ENCODE data around the gene MTHFS.

Gene MTHFS

GRCh38 chr15:79898369-79898768 lies 1.6 kb upstream of the MTHFS start:
- DNase-seq (ENCODE audit: low read depth) = no peak
- TF ChIP-seq, protein P1, sequence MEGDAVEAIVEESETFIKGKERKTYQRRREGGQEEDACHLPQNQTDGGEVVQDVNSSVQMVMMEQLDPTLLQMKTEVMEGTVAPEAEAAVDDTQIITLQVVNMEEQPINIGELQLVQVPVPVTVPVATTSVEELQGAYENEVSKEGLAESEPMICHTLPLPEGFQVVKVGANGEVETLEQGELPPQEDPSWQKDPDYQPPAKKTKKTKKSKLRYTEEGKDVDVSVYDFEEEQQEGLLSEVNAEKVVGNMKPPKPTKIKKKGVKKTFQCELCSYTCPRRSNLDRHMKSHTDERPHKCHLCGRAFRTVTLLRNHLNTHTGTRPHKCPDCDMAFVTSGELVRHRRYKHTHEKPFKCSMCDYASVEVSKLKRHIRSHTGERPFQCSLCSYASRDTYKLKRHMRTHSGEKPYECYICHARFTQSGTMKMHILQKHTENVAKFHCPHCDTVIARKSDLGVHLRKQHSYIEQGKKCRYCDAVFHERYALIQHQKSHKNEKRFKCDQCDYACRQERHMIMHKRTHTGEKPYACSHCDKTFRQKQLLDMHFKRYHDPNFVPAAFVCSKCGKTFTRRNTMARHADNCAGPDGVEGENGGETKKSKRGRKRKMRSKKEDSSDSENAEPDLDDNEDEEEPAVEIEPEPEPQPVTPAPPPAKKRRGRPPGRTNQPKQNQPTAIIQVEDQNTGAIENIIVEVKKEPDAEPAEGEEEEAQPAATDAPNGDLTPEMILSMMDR (IDR thresholded peaks at IDR 0.05; ENCODE audit: control insufficient read depth, extremely low read depth, insufficient read depth) = no peak
- no peak overlapping the region for H3K4me3 ChIP-seq (ENCODE audit: low read depth, low read length)

GRCh38 chr15:79897701-79898113 lies 893 bp upstream of the MTHFS start:
- peak overlapping the region; percentile 75 for H3K4me3 ChIP-seq (ENCODE audit: low read depth, low read length)

DNA sequence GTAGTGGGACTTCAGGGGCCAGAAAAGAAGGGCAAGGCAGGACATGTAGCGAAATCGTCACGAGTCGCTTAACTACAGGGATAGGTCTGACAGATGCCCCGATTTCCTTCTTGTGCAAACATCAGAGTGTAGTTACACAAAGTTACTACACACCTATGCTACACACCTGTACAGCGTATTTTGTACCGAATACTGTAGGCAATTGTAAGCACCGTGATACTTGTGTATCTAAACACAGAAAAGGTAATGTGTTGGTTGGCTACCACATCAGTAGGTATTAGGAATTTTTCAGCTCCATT lies 515 bp upstream of the MTHFS start:
- H3K4me3 ChIP-seq (ENCODE audit: low read depth, low read length) = peak overlapping the region; percentile 75
- TF ChIP-seq, protein P1 (IDR thresholded peaks at IDR 0.05; ENCODE audit: control insufficient read depth, extremely low read depth, insufficient read depth) = no peak
- DNase-seq (ENCODE audit: low read depth) = no peak

More at GRCh38 chr15:79897701-79898113, 893 bp upstream of the MTHFS start:
- TF ChIP-seq, protein P1 (IDR thresholded peaks at IDR 0.05; ENCODE audit: control insufficient read depth, extremely low read depth, insufficient read depth) = no peak
- no peak for DNase-seq (ENCODE audit: low read depth)

GRCh38 chr15:79896131-79896633 lies 632 bp downstream of the MTHFS start:
- no peak for DNase-seq (ENCODE audit: low read depth)
- TF ChIP-seq, protein P1 (IDR thresholded peaks at IDR 0.05; ENCODE audit: control insufficient read depth, extremely low read depth, insufficient read depth) = no peak
- peak overlapping the region; percentile 75 for H3K4me3 ChIP-seq (ENCODE audit: low read depth, low read length)

GRCh38 chr15:79887054-79887930 lies 9.5 kb downstream of the MTHFS start:
- TF ChIP-seq, protein P1 (IDR thresholded peaks at IDR 0.05; ENCODE audit: control insufficient read depth, extremely low read depth, insufficient read depth) = no peak
- H3K4me3 ChIP-seq (ENCODE audit: low read depth, low read length) = no peak overlapping the region
- DNase-seq (ENCODE audit: low read depth) = no peak

- DNase-seq (ENCODE audit: low read depth) = no peak
- TF ChIP-seq, protein P1 (IDR thresholded peaks at IDR 0.05; ENCODE audit: control insufficient read depth, extremely low read depth, insufficient read depth) = no peak
- no peak overlapping the region for H3K4me3 ChIP-seq (ENCODE audit: low read depth, low read length)
Observed at GRCh38 chr15:79886124-79886523, 10.7 kb downstream of the MTHFS start.

Data from LNCaP clone FGC (cell line).